GM21381 (cell line): Measurements from ENCODE around the gene CPVL.

Experiments
- ATAC-seq: cut with Tn5 transposase; IDR thresholded peaks from one replicate; pipeline ENCODE4 v1.9.1; 2021; ENCODE audit warnings: mild to moderate bottlenecking, moderate library complexity; ENCODE audit not compliant: unreplicated experiment

CPVL gene

DNA sequence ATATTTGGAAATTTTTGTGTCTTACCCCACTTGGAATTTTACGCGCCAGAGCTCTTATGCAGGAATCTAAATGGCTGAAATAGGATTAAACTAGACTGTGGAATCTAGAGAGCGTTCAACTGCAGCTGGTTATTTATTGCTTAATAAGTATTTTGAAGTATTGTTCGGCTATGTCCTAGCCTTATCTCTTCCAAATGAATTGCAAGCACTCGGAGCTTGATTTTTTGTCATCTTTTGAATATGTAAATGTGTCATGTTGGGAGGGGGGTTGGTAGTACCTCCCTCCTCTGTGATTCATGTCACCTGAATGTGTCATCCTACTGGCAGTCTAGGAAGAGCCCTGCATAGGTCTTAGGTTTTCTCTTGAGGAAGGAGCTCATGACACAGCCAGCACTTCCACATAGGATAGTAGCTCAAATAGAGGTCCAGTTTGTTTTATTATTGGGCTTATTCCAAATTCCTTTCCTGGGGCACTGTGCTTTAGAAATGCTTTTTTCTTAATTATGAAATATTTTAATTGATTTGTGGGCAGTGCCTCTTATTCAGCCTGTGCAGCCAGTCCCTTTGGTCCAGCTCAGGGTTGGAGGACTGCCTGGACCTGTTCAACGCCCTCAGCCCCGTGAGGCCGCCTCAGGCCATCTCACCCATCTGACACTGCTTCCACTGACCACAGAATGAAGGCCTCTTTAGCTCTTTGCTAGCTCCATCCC lies 165.7 kb downstream of the CPVL start:
- ATAC-seq, result no peak

DNA sequence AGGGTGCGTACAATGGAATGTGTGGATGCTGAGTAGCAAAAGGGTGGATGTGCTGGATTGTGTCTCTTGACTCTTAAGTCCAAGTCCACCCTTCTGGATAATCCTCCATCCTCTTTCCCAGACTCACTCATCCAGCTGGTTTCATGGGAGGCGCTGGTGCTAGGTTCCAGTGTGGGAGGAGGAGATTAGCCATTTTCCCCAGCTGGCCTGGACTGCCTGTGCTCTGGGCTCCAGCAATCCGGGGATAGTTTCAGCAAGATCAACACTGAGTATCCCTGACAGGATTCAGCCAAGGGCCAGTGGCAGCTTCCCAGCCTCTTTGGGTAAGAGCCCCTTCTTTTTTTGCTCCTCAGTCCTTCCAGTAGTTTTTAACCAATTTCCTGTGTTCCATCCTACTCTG lies 166.6 kb downstream of the CPVL start:
- ATAC-seq, result no peak

GRCh38 chr7:28977881-28978280 lies 168.5 kb downstream of the CPVL start:
- no peak for ATAC-seq

- ATAC-seq, result no peak
These were observed 170.3 kb downstream of the CPVL start for GRCh38 chr7:28976022-28976421.

GRCh38 chr7:28973591-28973990 lies 172.7 kb downstream of the CPVL start:
- ATAC-seq, result no peak

DNA sequence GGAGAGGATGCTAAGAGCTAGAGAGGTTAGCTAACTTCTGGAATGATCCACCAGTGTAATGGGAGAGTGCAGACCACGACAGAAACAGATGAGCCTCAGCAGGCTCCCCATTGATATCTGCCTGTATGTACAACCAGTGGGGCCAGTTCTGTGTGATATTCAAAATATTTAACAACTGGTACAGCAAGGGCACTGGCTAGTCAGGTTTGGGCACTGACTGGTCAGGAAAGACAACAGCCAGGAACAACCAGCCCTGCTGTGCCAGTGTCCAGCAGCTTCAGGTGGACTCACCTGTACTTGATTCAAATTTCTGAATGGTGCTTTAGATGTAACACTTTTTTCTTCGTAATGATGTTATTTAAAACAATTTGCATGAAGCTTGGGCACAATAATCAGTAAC lies 182.3 kb downstream of the CPVL start:
- ATAC-seq, result no peak

GRCh38 chr7:28961972-28962371 lies 184.4 kb downstream of the CPVL start:
- ATAC-seq, result no peak

DNA sequence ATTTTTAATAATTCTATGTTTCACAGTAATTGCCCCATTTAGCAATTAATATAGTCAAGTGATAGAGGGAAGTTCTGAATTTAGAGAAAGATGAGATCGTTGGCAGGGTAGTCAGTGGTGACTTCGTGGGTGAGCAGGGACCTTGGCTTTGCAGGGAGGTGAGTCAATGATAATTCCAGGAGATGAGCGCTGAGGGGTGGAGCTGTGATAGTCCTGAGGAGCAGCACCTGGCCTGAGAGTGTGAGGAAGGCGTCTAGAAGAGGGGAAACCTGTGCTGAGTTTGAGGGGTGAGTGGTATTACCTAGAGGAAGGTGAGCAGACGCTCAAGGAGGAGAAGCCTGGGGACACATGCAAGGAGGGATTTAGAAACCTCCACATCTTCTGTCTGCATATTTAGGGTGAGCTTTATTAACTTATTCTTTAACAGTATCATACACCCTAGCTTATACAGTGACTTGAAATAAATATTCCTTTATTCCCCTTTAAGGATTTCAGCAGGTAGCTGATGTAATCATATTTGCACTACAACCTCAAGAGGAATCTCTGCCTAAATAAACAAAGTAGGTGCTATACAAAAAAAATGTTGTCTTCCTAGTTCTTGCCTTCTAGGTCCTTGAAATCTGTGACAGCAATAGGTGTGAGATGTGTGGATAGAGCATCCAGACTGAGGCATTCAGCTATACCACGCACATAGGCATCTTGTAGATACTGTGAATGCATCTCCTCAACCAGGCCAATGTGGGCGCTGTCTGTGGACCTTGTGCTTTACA lies 186.1 kb downstream of the CPVL start:
- no peak for ATAC-seq

- no peak for ATAC-seq
These were observed 187.4 kb downstream of the CPVL start for GRCh38 chr7:28958980-28959347.

GRCh38 chr7:28958235-28958979 lies 187.9 kb downstream of the CPVL start, which contains the start of gene TRIL:
Gene TRIL (minus strand): TSS chr7:28958330. CDS start chr7:28958046, 284 bp downstream.
- no peak for ATAC-seq

GRCh38 chr7:28957751-28958234 lies 188.5 kb downstream of the CPVL start:
- ATAC-seq, result no peak

GRCh38 chr7:28957064-28957750 lies 189.1 kb downstream of the CPVL start:
- ATAC-seq, result no peak

DNA sequence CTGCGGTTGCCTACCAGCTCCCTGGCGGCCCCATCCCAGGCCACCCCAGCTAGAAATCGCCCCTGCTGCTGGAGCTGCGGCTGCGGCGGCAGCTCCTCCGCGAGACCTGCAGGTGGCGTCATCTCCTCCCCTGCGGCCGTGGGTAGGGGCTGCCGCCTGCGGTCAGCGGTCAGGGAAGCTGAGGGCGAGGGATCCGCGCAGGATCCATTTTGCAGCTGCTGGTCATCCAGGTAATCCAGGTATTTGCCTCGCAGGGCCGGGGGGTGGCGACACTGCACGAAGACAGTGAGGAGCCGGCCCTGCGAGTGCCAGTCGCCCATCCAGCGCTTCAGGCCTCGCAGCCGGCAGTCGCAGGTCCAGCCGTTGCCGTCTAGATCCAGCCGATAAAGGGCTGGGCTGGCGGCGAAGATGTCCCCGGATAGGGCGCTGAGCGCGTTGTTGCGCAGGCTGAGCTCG lies 189.7 kb downstream of the CPVL start:
- no peak for ATAC-seq

- no peak for ATAC-seq
These were observed 190.4 kb downstream of the CPVL start for GRCh38 chr7:28955718-28956607.

DNA sequence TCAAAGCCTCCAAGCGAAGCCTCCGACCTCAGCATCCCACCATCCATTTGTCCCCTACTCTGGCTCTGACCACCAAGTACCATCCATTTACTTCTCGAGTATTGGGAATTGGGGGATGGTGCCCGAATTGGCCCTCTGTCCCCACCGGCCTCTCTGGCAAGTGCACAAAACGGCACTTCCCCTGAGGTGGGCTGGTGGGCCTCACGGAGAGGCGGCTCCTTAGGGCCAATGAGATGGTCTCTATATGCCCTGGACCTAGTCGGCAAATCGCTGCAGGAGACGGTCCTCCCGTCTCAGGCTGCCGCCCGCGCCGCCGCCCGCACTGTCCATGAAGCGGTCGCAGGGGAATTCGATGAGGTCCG lies 191.0 kb downstream of the CPVL start:
- no peak for ATAC-seq

- no peak for ATAC-seq
These were observed 191.4 kb downstream of the CPVL start for GRCh38 chr7:28954946-28955345.

DNA sequence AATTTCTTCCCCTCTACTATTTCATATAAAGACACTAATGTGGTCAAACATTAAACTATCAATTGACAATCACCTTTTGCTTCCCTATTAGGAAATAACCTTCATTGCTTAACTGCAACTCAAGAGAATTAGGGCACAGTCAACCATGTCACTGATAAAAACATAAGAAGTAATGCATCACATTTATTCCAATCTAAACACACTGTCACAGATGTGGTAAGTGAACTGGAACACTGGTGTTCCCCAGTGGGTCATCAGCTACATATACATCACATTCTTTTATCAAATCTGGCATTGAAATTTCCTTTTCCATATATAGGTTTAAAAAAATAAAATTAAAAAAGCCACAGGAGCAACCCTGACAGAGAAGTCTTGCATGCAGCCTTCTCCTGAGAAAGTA lies 191.9 kb downstream of the CPVL start:
- no peak for ATAC-seq

DNA sequence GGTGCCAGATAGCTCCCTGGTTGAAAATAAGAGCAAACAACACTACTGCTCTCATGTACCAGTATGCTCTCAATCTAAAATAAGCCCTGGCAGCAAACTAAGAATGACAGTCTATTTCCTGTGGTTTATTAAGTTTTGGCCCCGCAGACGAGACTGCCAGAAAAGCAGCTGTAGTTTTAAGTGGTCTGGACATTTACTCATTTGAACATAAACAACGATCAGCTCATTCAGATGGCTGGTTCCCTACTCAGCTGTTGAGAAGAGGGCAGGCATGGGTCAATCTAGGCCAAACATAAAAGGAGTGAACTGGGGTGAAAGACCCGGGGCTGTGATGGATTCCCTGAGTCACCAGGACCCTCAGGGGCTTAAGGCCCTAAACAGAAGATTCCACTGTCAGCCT lies 192.7 kb downstream of the CPVL start:
- ATAC-seq, result no peak
